Mammary epithelial cell (primary cell): ENCODE data around the gene TSPAN13.

Source experiments
- EZH2 ChIP-seq: IDR thresholded peaks from 2 replicates; pipeline ENCODE4 v1.6.1; 2012; ENCODE audit warnings: low read length, inconsistent platforms, borderline replicate concordance
- TF ChIP-seq, protein P1 (sequence below), 2 donors: IDR thresholded peaks in 1 of 2; conservative IDR thresholded peaks in 1 of 2; 2 replicates each; pipeline ENCODE4 v1.5.1; 2011 to 2012; ENCODE audit warnings: inconsistent platforms in 2 of 2, low read length in 2 of 2, mild to moderate bottlenecking in 2 of 2, control low read depth in 1 of 2, low read depth in 1 of 2; ENCODE audit not compliant: insufficient read depth in 1 of 2; ENCODE audit errors: extremely low read depth in 1 of 2

DNA sequence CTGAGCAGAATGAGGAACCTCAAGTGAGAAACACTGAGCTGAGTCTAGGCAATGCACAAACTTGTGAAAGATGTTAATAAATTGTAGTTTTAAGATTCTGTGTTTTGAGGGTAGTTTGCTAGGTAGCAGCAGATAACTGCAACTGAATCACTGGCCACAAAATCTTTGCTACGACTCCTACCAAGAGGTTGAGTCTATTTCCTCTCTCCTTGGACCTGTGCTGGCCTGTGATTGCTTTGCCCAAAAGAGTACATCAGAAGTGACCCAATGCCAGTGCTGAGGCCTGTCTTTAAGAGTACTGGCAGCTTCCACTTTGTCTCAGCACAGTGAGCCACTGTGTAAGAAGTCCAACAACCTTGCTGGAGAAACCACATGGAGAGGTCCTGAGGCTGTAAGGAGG, 11.9 kb upstream of the TSPAN13 start:
- TF ChIP-seq, protein P1, sequence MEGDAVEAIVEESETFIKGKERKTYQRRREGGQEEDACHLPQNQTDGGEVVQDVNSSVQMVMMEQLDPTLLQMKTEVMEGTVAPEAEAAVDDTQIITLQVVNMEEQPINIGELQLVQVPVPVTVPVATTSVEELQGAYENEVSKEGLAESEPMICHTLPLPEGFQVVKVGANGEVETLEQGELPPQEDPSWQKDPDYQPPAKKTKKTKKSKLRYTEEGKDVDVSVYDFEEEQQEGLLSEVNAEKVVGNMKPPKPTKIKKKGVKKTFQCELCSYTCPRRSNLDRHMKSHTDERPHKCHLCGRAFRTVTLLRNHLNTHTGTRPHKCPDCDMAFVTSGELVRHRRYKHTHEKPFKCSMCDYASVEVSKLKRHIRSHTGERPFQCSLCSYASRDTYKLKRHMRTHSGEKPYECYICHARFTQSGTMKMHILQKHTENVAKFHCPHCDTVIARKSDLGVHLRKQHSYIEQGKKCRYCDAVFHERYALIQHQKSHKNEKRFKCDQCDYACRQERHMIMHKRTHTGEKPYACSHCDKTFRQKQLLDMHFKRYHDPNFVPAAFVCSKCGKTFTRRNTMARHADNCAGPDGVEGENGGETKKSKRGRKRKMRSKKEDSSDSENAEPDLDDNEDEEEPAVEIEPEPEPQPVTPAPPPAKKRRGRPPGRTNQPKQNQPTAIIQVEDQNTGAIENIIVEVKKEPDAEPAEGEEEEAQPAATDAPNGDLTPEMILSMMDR (conservative IDR thresholded peaks at IDR 0.05 in 1 of 2, IDR thresholded peaks at IDR 0.05 in 1 of 2; ENCODE audit: extremely low read depth in 1 of 2, insufficient read depth in 1 of 2, low read depth in 1 of 2, low read length in 2 of 2) = no peak
- TF ChIP-seq EZH2 = no peak
